SK-N-MC (cell line): ENCODE results near the gene CDH1.

Experiments
- EZH2 ChIP-seq: fragments of 200-600 bp; sonication (generic); IDR thresholded peaks from one replicate; pipeline ENCODE4 v1.6.1; 2017; ENCODE audit warnings: antibody characterized with exemption
- FOXP2 ChIP-seq: optimal IDR thresholded peaks from 2 replicates; pipeline ENCODE3; 2011; ENCODE audit warnings: mild to moderate bottlenecking, moderate library complexity; ENCODE audit not compliant: insufficient read depth; ENCODE audit errors: extremely low read length, control extremely low read depth
- POLR2AphosphoS5 ChIP-seq: IDR thresholded peaks from 2 replicates; pipeline ENCODE4 v1.6.1; 2012; ENCODE audit warnings: mild to moderate bottlenecking, low read depth, low read length, borderline replicate concordance

DNA sequence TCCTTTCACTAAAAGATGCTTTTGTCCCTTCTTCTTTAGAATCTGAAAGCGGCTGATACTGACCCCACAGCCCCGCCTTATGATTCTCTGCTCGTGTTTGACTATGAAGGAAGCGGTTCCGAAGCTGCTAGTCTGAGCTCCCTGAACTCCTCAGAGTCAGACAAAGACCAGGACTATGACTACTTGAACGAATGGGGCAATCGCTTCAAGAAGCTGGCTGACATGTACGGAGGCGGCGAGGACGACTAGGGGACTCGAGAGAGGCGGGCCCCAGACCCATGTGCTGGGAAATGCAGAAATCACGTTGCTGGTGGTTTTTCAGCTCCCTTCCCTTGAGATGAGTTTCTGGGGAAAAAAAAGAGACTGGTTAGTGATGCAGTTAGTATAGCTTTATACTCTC, 96.2 kb downstream of the CDH1 start:
- no peak for TF ChIP-seq EZH2
- TF ChIP-seq POLR2AphosphoS5, result no peak
- TF ChIP-seq FOXP2, result no peak
